ENCODE data around the gene FRY. TPM values are rescaled to one million over a fixed set of nuclear protein-coding genes. Genes with fewer than 3 reads are reported as not detected.

The FRY gene
- total RNA-seq, 1 donor from 2014 or later, result 5.4 TPM

- H3K9me3 Mint-ChIP-seq, result no peaks in the 10 kb centered on the region
- H3K4me1 Mint-ChIP-seq, result peaks cover 13% of the 10 kb centered on the region
- no peak overlapping the region for H3K27ac Mint-ChIP-seq (ENCODE audit: unreplicated experiment)
- H3K4me3 Mint-ChIP-seq, result no peak overlapping the region
- no peaks in the 10 kb centered on the region for H3K27me3 Mint-ChIP-seq (ENCODE audit: low read depth)
- no peak for DNase-seq (ENCODE audit: low read depth, low spot score)
- H3K36me3 Mint-ChIP-seq (ENCODE audit: low read depth), result no peaks in the 10 kb centered on the region
- no peak for TF ChIP-seq CTCF (conservative IDR thresholded peaks at IDR 0.05)
Measured at GRCh38 chr13:32080328-32080744, 48.8 kb downstream of the FRY start.

- TF ChIP-seq CTCF (conservative IDR thresholded peaks at IDR 0.05), result no peak
Measured at GRCh38 chr13:32081591-32081990, 50.0 kb downstream of the FRY start.

GRCh38 chr13:32086366-32086765, 54.8 kb downstream of the FRY start:
- no peaks in the 10 kb centered on the region for H3K27me3 Mint-ChIP-seq (ENCODE audit: low read depth)
- no peak overlapping the region for H3K4me3 Mint-ChIP-seq
- TF ChIP-seq CTCF (conservative IDR thresholded peaks at IDR 0.05), result no peak
- H3K4me1 Mint-ChIP-seq, result peaks cover 10% of the 10 kb centered on the region
- H3K9me3 Mint-ChIP-seq, result no peaks in the 10 kb centered on the region
- DNase-seq (ENCODE audit: low read depth, low spot score), result no peak
- H3K36me3 Mint-ChIP-seq (ENCODE audit: low read depth), result no peaks in the 10 kb centered on the region
- no peak overlapping the region for H3K27ac Mint-ChIP-seq (ENCODE audit: unreplicated experiment)

More at GRCh38 chr13:32081591-32081990, 50.0 kb downstream of the FRY start:
- H3K27ac Mint-ChIP-seq (ENCODE audit: unreplicated experiment), result no peak overlapping the region
- DNase-seq (ENCODE audit: low read depth, low spot score), result no peak
- no peaks in the 10 kb centered on the region for H3K27me3 Mint-ChIP-seq (ENCODE audit: low read depth)
- no peaks in the 10 kb centered on the region for H3K36me3 Mint-ChIP-seq (ENCODE audit: low read depth)
- peaks cover 13% of the 10 kb centered on the region for H3K4me1 Mint-ChIP-seq
- no peak overlapping the region for H3K4me3 Mint-ChIP-seq
- H3K9me3 Mint-ChIP-seq, result no peaks in the 10 kb centered on the region

- Mint-ChIP-seq H3K36me3 (ENCODE audit: low read depth) (no peaks in the 10 kb centered on the region), H3K4me1 (peaks cover 10% of the 10 kb centered on the region), H3K9me3 (no peaks in the 10 kb centered on the region), H3K27ac (ENCODE audit: unreplicated experiment) (no peak overlapping the region), H3K27me3 (ENCODE audit: low read depth) (no peaks in the 10 kb centered on the region), H3K4me3 (no peak overlapping the region)
- TF ChIP-seq CTCF (conservative IDR thresholded peaks at IDR 0.05), result no peak
- no peak for DNase-seq (ENCODE audit: low read depth, low spot score)
Measured at GRCh38 chr13:32086791-32087441, 55.3 kb downstream of the FRY start.

- H3K36me3 Mint-ChIP-seq (ENCODE audit: low read depth), result no peaks in the 10 kb centered on the region
- H3K27me3 Mint-ChIP-seq (ENCODE audit: low read depth), result no peaks in the 10 kb centered on the region
- H3K27ac Mint-ChIP-seq (ENCODE audit: unreplicated experiment), result no peak overlapping the region
- TF ChIP-seq CTCF (conservative IDR thresholded peaks at IDR 0.05), result no peak
- no peak overlapping the region for H3K4me3 Mint-ChIP-seq
- no peaks in the 10 kb centered on the region for H3K9me3 Mint-ChIP-seq
- peaks cover 4% of the 10 kb centered on the region for H3K4me1 Mint-ChIP-seq
- no peak for DNase-seq (ENCODE audit: low read depth, low spot score)
Measured at GRCh38 chr13:32087955-32088747, 56.6 kb downstream of the FRY start.

All from neural crest cell (in vitro differentiated cells).